Thyroid gland (tissue), 4 donors: ENCODE measurements around the gene MRPL46. TPM values are rescaled to one million over a fixed set of nuclear protein-coding genes. Genes with fewer than 3 reads are reported as not detected.
"Not testable (repeated sequence)": the region's sequence is repeated elsewhere in the genome, so short reads cannot be mapped to it uniquely, and the experiment has no call there.

Source experiments
- DNase-seq, 2 donors: peaks; one replicate each; pipeline ENCODE4 v3.0.0-alpha.2; 2019
- H3K27ac ChIP-seq, 3 donors: fragments of 200-600 bp; sonication (generic); 1 replicate in 2 of 3; 2 replicates in 1 of 3; pipeline ENCODE4 v1.5.1; 2016 to 2019; ENCODE audit warnings: mild to moderate bottlenecking in 1 of 3, moderate library complexity in 1 of 3
- H3K27me3 ChIP-seq: fragments of 200-600 bp; sonication (generic); one replicate; pipeline ENCODE4 v1.5.1; 2019
- H3K36me3 ChIP-seq, 2 donors: fragments of 200-600 bp; sonication (generic); one replicate each; pipeline ENCODE4 v1.5.1; 2016 to 2019
- H3K4me1 ChIP-seq, 2 donors: fragments of 200-600 bp; sonication (generic); one replicate each; pipeline ENCODE4 v1.5.1; 2017 to 2019
- H3K4me3 ChIP-seq, 3 donors: fragments of 200-600 bp; sonication (generic); replicated peaks in 1 of 3; 1 replicate in 2 of 3; 2 replicates in 1 of 3; pipeline ENCODE4 v1.5.1; 2016; ENCODE audit warnings: mild to moderate bottlenecking in 1 of 3
- H3K9me3 ChIP-seq: fragments of 200-600 bp; sonication (generic); one replicate; pipeline ENCODE4 v1.5.1; 2017
- CTCF ChIP-seq, 6 experiments: fragments of 200-600 bp in 3 of 6; fragments of 450-650 bp in 3 of 6; sonication (generic) in 3 of 6; IDR thresholded peaks; one replicate each; pipeline ENCODE4 v1.5.1; 2016 to 2019; ENCODE audit warnings: antibody characterized with exemption in 6 of 6, mild to moderate bottlenecking in 2 of 6, inconsistent platforms in 1 of 6, moderate library complexity in 1 of 6
- POLR2A ChIP-seq, 2 donors: fragments of 450-650 bp; IDR thresholded peaks; one replicate each; pipeline ENCODE4 v1.6.1; 2017; ENCODE audit warnings: antibody characterized with exemption in 2 of 2, mild to moderate bottlenecking in 2 of 2, moderate library complexity in 1 of 2
- WGBS, 2 donors: methylation state at CpG; one replicate each; pipeline ENCODE4 v1.1.5; 2017; 5-methylcytosine and 5-hydroxymethylcytosine counted together
- intact Hi-C: fragments of 100-400 bp; cut with DNase I; formaldehyde crosslinking; loops from one replicate; pipeline ENCODE4 v1.15.1; 2023
- total RNA-seq, 4 donors: library from RNA; depleted of rRNA; stranded (reverse); fragments of >200 nt; gene quantifications; one replicate each; pipeline ENCODE4 v1.2.3, GENCODE V29; 2016

MRPL46 gene
- total RNA-seq, 4 donors from 2014 or later = 17.3 to 30.5 (median 26.0) TPM

- H3K4me1 ChIP-seq = no peaks in the 10 kb centered on the region
- peaks cover 3% of the 10 kb centered on the region for H3K9me3 ChIP-seq
- 55 to 67% methylated on average over 1 of the region's 1 CpG for WGBS, 2 donors
- no peak for DNase-seq
- intact Hi-C loops = no loop called here
- no peak overlapping the region for H3K4me3 ChIP-seq
- no peaks in the 10 kb centered on the region for H3K27me3 ChIP-seq
- no peak overlapping the region for H3K27ac ChIP-seq
- no peaks in the 10 kb centered on the region for H3K36me3 ChIP-seq
- TF ChIP-seq POLR2A (IDR thresholded peaks at IDR 0.05) = no peak
- no peak for TF ChIP-seq CTCF (IDR thresholded peaks at IDR 0.05)
Observed at GRCh38 chr15:88447741-88448140, 19.4 kb downstream of the MRPL46 start.

GRCh38 chr15:88447206-88447605 lies 20.0 kb downstream of the MRPL46 start:
- intact Hi-C loops = no loop called here
- H3K27me3 ChIP-seq = no peaks in the 10 kb centered on the region
- H3K36me3 ChIP-seq = no peaks in the 10 kb centered on the region
- DNase-seq = no peak
- peaks cover 3% of the 10 kb centered on the region for H3K9me3 ChIP-seq
- TF ChIP-seq POLR2A (IDR thresholded peaks at IDR 0.05) (no peak), CTCF (IDR thresholded peaks at IDR 0.05) (no peak)
- H3K4me1 ChIP-seq = no peaks in the 10 kb centered on the region
- no peak overlapping the region for H3K27ac ChIP-seq
- WGBS, 2 donors = 61 to 77% methylated on average over 1 of the region's 1 CpG
- H3K4me3 ChIP-seq = no peak overlapping the region

- H3K27ac ChIP-seq = no peak overlapping the region
- no peak for TF ChIP-seq POLR2A (IDR thresholded peaks at IDR 0.05)
- no peak for TF ChIP-seq CTCF (IDR thresholded peaks at IDR 0.05)
- H3K9me3 ChIP-seq = peaks cover 3% of the 10 kb centered on the region
- DNase-seq = no peak
- H3K36me3 ChIP-seq = no peaks in the 10 kb centered on the region
- H3K4me3 ChIP-seq = no peak overlapping the region
- 83 to 96% methylated on average over 2 of the region's 2 CpGs for WGBS, 2 donors
- intact Hi-C loops = no loop called here
- H3K4me1 ChIP-seq = no peaks in the 10 kb centered on the region
- H3K27me3 ChIP-seq = no peaks in the 10 kb centered on the region
Observed at GRCh38 chr15:88441076-88441730, 26.0 kb downstream of the MRPL46 start.

- Histone ChIP-seq H3K4me3 (no peak overlapping the region), H3K4me1 (no peaks in the 10 kb centered on the region), H3K27me3 (no peaks in the 10 kb centered on the region), H3K9me3 (peaks cover 3% of the 10 kb centered on the region), H3K36me3 (no peaks in the 10 kb centered on the region), H3K27ac (no peak overlapping the region)
- no peak for DNase-seq
- intact Hi-C loops = no loop called here
- WGBS, 2 donors = 63 to 86% methylated on average over 1 of the region's 1 CpG
- TF ChIP-seq CTCF (IDR thresholded peaks at IDR 0.05) = no peak
- TF ChIP-seq POLR2A (IDR thresholded peaks at IDR 0.05) = no peak
Observed at GRCh38 chr15:88440021-88440420, 27.2 kb downstream of the MRPL46 start.

GRCh38 chr15:88438181-88438580 lies 29.0 kb downstream of the MRPL46 start:
- TF ChIP-seq CTCF (IDR thresholded peaks at IDR 0.05) = no peak
- intact Hi-C loops = loop anchor here (10.0 kb wide), 1 partner anchor 63 kb away; no protein-coding TSS in a partner anchor
- Histone ChIP-seq H3K4me3 (no peak overlapping the region), H3K9me3 (no peaks in the 10 kb centered on the region), H3K27ac (no peak overlapping the region), H3K36me3 (no peaks in the 10 kb centered on the region), H3K27me3 (no peaks in the 10 kb centered on the region), H3K4me1 (no peaks in the 10 kb centered on the region)
- no peak for DNase-seq
- 75 to 82% methylated on average over 5 of the region's 5 CpGs for WGBS, 2 donors

GRCh38 chr15:88434106-88434505 lies 33.1 kb downstream of the MRPL46 start:
- intact Hi-C loops = loop anchor here (10.0 kb wide), 1 partner anchor 59 kb away; no protein-coding TSS in a partner anchor
- H3K27me3 ChIP-seq, H3K36me3 ChIP-seq, H3K9me3 ChIP-seq, H3K4me1 ChIP-seq, H3K27ac ChIP-seq, DNase-seq, H3K4me3 ChIP-seq: not testable (repeated sequence)
- 69 to 72% methylated on average over 5 of the region's 5 CpGs for WGBS, 2 donors
